Raji (cell line): ENCODE measurements around the gene METRN.

ENCODE experiments used
- POLR2A ChIP-seq: IDR thresholded peaks from 2 replicates; pipeline ENCODE4 v1.6.1; 2011; ENCODE audit warnings: low read depth, low read length, control low read depth; ENCODE audit not compliant: insufficient read depth

The METRN gene

DNA sequence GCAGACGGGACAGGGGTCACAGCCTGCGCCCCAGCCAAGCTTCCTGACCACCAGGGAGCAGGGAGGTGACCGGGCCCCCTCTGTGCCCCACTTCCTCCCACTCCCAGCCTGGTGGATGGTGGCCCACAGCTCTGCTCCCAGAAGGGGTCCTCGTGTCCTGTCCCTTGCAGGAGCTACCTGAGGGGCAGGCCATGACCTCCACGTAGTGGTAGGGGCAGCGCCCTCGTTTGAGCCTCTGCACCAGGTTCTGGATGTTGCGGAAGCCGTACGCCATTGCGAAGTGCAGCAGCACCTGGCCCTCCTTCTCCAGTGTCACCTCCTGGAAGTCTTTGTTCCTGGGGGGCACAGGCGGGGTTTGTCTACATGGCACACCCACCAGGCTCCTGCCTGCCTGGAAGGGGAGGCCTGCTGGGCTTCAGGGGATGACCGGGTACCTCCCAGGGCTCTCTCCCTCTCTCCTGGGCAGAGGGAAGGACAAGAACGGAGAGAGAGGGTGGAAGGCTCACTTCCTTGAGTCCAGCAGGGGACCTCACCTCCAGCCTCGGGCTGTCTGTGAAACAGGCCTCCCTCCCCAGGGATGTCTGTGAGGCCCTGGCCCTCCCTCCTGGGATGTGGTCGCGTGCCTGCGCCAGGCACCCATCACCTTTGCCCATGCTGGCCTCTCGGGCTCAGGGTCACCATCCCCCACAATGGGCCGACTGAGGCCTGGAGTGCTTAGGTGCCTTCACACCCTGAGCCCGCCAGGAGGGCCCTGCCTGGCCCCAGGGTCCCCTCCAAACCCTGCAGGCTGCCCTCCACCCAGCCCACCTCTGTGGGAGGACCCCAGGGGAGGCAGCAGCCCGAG is 16.0 kb downstream of the METRN start:
- TF ChIP-seq POLR2A: no peak

DNA sequence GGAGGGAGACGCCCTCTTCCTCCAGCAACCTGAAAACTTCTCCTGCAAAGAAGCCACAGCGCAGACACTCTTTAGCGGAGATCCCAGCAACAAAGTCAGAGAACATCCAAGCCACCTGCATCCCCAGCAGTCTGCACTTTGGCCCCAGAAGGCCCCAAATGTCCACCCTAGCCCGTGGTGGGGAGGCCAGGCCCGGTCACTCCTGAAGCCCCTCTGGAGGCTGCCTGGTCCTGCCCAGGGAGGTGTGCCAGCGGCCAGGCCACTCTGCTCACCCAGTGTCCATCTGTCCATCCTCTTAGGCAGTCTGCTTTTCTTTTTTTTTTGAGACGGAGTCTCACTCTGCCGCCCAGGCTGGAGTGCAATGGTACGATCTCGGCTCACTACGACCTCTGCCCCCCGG is 17.4 kb downstream of the METRN start:
- TF ChIP-seq POLR2A: no peak

DNA sequence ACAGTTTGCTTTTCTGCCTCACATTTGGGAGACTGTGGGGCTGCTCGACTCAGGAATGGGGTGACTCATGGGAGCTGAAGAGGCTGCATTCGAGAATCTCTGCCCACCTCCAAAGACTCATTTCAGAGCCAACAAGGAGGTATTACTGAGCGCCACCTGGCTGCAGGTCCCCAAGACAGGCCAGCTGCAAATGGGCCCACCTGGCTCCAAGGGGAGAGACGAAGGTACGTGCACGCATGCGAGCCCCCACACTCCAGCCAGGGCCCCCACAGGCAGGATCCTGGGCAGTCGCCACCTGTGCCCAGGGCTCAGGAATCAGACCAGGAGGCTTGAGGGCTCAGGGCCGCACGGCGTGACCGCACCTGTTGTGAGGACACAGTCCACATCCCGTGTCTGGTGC is 18.0 kb downstream of the METRN start:
- TF ChIP-seq POLR2A: no peak

DNA sequence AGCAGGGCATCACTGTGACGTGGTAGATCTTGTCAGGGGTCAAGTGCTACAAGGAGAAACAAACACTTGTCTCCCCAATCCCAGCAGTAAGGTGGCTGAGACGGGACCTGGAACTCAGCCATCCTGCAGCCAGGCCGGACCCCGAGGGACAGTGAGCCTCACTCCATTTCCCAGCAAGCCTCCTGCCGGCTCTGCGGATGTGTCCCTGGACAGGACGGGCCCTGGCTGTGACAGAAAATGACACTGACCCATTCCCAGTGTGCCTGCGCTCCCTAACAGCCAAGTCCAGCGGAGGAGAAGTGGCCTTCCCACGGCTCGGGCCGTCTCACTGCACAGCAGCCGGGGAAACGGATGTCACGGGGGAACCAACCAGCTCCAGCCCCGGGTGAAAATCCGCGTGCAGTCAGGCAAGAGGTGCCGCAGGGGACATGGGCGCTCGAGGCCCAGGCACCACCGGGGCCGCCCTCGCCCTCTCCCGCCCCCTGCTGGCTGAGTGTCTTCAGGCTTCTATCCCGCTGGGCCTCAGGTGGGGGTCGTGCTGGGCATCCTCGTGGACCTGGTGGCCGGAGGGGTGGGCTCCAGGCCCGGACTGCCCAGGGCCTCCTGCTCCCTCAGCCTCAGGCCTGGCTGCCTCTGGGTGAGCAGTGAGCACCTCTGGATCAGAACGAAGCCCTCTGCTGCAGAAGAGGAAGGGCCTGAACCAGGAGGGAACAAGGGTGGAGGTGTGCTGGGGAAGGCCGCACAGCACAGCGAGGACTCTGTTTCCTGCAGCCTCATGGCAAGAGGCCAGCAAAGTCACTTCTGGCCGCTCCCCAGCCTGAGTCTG is 18.7 kb downstream of the METRN start:
- no peak for TF ChIP-seq POLR2A

DNA sequence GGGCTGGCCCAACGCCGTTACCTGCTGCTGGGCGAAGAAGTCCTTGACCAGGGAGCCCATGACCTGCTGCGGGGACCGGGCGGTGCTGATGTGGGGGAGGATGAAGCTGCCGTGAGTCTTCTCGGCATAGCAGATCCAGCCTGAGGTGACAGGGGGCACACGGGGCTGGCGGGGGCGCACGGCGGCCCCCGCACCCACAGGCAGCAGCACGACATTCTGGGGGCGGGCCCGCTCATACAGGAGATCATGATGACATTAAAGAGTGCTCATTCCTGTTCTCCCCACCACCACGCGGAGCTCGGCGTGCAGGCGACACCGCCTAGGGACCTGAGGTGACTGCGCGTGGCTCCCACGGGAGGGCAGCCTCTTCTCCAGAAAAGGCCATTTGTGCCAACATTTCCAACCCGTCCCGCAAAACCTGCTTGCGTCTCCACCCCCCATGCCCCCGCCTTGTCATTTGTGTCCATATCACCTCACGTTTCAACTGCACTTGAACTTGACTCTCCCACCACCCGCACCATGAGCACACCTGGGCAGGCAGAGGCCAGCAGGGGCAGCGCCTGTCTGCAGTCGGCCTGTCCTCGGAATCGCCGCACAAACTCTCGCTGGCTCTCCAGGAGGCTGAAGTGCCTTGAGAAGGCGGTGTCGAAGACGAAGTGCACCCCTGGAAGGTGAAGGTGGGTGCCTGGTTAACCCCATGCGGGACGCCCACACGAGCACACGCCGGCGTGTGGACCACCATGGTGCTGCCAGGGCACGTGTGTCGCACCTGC is 19.5 kb downstream of the METRN start:
- TF ChIP-seq POLR2A: no peak

DNA sequence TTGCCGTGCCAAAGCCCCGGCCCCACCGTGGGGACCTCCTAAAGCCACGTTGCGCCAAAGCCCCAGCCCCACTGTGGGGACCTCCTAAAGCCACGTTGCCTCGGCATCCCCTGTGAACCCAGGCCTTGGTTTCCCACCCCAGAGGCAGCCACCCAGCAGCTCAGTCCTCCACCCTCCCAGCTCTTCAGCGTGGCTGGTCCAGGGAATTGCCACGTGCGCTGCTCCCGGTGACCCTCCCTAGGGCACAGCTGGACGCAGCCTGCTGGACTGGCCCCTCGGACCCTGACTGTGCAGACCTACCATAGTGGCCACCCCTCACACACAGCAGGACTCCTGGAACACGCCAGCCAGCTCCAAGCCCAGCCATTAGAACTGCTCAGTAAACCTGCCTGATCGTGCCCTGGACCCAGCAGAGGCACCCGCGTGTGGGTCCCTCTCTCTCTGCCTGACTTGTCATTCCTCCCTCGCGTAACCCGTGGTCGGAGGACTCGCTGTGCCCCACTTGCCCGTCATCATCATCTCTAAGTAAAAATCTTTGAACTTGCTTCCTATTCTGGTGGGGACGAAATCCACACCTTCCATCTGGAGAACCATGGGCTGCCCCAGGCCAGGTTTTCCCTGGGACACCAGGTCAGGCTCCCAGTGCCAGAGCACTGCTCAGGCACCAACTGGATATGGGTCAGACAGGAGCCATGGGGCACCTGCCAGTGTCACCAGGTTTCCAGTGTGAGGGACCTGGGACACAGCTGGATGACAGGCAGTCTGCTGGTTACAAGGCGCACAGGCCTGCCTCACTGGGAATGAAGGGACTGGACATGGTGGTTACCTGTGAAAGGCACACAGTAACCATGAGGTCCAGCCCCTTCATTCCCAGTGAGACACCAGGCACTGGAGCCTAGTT is 20.3 kb downstream of the METRN start:
- TF ChIP-seq POLR2A: no peak

DNA sequence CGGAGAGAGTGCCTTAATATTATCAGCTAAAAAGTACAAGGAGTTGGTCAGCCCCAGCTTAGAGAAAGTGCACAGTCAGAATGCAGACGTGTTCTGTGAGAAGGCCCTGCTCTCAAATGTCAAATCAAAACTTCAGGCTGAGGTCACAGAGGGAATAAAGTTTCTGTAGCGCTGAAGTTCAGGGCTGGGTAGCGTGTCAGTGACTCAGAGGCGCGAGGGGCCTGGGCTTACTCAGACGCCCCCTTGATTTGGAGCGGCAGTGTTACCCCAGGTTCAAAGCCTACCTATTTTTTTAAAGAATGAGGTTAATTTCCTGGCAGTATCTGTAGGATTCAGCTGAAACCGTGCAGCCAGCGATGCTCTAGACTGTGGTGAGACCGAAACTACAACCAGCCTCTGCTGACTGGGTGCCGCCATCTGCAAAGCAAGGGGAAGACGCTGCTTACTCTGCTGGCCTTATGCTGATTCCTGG is 21.1 kb downstream of the METRN start:
- no peak for TF ChIP-seq POLR2A

DNA sequence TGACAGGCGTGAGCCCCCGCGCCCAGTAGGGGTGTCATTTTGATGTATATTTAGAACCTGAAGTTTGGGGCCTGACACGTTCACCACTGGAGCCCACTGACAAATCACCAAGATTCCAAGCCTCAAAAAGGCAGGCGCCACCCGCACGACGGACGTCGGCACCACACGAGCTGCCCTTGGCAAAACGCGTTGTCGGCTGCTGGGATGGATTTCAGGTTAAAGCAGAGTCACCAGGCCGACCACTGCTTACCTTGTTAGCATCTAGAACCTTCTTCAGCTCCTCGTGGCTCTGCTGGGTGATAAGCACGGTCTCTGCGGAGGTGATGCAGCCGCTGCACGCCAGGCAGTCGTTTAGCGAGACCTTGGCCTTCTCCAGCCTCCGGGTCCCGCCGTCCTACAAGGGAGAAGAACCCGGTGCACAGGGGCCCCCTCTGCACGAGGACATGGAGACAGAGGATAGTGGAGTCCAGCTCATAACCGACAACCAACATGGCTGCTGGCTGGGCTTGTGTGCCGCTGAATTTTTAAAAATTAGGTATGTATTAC is 22.1 kb downstream of the METRN start:
- TF ChIP-seq POLR2A: no peak

DNA sequence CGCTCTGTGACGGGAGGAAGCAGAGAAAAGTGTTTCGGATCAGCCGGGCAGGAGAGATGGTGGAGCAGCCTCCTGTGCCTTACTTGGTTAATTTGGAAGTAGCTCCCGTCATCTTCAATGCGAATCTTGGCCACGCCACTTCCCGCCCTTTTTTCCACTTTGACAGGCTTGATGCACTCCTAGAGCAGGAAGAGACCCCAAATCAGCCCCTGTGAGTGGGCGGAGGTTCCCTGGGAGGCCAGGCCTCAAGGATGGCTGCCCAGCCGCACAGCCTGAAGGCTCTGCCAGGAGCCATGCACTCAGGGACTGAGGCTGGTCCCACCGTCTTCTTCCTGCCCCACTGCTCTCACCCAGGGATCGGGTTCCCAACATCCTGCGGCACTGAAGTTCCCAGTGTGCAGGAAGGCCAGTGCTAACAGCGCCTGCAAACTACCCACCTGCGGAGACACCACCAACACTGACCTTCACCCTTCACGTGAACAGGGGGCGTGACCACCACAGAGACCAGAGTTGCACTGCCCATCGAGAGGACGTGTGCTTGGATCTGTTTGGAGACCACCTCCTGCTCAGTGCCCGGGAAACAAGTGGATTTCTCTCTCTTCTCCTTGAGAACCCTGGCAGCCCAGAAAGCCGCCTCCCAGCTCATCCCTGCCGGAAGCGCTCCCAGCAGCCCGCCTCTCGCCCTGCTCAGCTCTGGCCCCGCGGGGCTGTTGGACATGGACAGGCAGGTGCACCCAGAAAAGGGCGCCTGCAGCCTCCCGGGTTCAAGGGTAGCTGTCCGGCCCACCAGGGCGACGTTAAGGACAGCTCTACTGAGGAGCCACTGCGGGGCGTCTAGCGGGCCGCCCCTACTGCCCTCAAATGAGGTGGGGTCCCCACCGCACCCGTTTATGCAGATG is 24.9 kb downstream of the METRN start:
- TF ChIP-seq POLR2A: no peak

DNA sequence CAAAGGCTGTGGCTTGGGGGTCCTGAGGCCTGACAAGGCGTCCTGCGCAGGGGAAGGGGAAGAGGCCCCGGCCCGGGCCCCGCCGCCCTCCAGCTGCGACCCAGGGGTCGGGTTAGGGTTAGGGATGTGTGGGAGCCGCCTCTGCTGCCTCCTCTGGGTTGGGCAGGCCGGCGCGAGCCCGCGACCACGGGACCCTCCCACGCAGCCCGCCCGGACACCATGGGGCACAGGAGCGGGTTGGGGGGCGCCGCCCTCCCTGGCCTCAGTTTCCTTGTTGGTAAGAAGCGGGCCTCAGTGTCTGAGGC is 25.5 kb downstream of the METRN start:
- TF ChIP-seq POLR2A: no peak

DNA sequence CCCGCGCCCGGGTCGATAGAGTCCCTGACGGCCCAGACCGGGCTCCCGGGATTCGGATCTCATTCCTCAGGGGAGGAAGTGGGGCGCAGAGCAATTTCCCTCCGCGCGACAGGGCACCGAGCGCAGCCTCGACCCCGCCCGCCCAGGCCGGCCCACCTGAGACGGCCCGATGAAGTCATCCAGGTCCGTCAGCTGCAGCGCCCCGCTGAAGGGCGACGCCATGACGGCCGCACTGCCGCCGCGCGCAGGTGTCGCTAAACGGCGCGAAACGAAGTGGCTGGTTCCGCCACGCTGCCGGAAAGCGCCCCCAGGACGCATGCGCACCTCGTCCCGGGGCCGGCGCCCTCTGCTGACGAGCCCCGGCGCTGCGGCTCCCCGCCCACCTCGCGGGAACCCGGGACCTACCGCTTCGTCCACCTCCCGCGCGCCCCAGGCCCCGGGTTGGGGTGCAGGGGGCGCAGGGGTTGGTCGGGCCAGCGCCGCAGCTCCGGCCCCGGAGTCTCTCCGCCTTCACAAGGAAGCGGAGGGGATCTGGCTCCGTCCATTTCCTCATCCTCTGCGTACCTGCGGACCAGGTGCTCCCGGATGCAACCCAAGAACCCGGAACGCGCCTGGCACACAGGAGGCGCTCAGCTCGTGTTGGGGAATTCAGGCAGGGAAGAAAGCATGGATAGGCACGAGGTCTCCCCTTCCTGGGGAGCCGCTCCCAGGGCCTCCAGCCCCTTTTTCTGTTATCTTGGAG is 26.0 kb downstream of the METRN start, which contains the start of gene CIAO3:
Gene CIAO3 (minus strand): TSS at position 234 of the 742 bp plus-strand sequence. CDS start 12 bp downstream, at position 222.
- TF ChIP-seq POLR2A: peak; percentile 75

DNA sequence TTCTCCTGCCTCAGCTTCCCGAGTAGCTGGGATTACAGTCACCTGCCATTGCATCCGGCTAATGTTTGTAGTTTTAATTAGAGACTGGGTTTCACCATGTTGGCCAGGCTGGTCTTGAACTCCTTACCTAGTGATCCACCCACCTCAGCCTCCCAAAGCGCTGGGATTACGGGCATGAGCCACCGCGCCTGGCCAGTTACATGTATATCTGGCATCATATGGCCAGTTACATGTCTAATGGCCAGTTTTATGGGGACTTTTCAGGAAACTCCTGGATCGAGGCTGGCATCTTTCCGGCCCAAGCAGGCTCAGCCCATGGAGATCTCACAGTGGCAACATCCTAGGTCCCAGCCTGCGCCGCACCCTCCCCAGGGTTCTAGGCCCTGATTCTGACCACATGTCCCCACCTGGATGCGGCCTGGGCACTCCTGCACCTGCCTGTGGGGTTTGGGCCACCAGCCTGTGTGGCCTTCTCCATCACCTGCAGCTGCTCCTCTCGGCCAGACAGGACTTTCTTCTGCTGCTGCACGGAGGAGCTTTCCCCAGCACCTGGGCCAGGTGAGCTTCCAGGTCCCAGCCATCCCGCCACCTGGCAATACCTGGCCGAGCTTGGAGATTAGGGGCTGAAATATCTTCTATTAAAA is 27.2 kb downstream of the METRN start:
- no peak for TF ChIP-seq POLR2A
